Coronary artery (tissue), 2 donors: ENCODE data around the gene NEDD8.

Source experiments
- DNase-seq: peaks from one replicate; pipeline ENCODE4 v3.0.0-alpha.2; 2017; ENCODE audit warnings: low spot score
- H3K27ac ChIP-seq, 2 donors: fragments of 200-600 bp; sonication (generic); one replicate each; pipeline ENCODE4 v1.5.1; 2016 to 2019
- H3K4me3 ChIP-seq: fragments of 200-600 bp; sonication (generic); 2 replicates; pipeline ENCODE4 v1.5.1; 2016; ENCODE audit warnings: mild to moderate bottlenecking, moderate library complexity
- TF ChIP-seq, protein P1 (sequence below): fragments of 200-600 bp; sonication (generic); IDR thresholded peaks from one replicate; pipeline ENCODE4 v1.5.1; 2019; ENCODE audit warnings: antibody characterized with exemption

Gene NEDD8

DNA sequence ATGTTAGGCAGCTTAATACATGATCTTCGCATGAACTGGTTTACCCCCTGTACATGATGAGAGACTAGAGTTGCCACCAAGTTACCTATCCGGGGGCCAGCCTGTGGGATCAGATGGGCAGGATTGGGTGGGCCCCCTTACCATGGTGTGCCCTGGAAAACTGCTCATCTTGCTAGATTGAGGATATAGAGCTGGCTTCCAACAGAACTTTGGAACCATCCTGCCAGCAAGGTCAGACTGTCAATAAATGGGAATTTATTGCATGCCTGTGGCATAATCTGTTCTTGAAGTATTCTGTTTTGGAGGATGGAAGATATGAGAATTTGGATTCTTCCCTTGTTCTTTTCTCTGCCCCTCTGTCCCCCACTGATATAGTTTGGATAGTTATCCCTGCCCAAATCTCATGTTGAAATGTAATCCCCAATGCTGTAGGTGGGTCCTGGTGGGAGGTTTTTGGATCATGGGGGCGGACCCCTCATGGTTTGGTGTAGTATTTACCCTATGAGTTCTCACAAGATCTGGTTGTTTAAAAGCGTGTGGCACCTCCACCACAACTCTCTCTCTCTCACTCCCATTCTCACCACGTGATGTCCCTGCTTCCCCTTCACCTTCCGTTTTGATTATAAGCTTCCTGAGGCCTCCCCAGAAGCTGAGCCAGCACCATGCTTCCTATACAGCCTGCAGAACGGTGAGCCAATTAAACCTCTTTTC, 33.2 kb downstream of the NEDD8 start:
- DNase-seq, result no peak
- Histone ChIP-seq H3K27ac (no peak overlapping the region), H3K4me3 (no peak overlapping the region)
- TF ChIP-seq, protein P1, sequence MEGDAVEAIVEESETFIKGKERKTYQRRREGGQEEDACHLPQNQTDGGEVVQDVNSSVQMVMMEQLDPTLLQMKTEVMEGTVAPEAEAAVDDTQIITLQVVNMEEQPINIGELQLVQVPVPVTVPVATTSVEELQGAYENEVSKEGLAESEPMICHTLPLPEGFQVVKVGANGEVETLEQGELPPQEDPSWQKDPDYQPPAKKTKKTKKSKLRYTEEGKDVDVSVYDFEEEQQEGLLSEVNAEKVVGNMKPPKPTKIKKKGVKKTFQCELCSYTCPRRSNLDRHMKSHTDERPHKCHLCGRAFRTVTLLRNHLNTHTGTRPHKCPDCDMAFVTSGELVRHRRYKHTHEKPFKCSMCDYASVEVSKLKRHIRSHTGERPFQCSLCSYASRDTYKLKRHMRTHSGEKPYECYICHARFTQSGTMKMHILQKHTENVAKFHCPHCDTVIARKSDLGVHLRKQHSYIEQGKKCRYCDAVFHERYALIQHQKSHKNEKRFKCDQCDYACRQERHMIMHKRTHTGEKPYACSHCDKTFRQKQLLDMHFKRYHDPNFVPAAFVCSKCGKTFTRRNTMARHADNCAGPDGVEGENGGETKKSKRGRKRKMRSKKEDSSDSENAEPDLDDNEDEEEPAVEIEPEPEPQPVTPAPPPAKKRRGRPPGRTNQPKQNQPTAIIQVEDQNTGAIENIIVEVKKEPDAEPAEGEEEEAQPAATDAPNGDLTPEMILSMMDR, result no peak

DNA sequence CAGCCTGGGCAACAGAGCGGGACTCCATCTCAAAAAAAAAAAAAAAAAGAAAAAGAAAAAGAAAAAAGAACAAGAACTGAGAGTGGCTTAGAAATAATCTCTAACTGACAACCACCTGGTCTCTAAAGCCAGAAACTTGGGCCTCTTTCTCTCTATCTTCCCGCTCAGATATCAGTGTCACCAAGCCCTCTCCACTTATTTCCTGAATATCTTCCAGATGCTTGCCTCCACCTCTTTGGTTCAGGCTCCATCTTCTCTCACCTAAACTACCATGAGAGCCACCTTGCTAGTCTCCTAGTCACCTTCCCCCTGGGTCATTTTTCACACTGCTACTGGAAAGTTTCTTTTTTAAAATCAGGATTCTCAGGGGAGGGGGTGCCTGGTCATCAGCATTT, 35.1 kb downstream of the NEDD8 start:
- TF ChIP-seq, protein P1, result no peak
- H3K4me3 ChIP-seq, result no peak overlapping the region
- no peak overlapping the region for H3K27ac ChIP-seq
- no peak for DNase-seq

DNA sequence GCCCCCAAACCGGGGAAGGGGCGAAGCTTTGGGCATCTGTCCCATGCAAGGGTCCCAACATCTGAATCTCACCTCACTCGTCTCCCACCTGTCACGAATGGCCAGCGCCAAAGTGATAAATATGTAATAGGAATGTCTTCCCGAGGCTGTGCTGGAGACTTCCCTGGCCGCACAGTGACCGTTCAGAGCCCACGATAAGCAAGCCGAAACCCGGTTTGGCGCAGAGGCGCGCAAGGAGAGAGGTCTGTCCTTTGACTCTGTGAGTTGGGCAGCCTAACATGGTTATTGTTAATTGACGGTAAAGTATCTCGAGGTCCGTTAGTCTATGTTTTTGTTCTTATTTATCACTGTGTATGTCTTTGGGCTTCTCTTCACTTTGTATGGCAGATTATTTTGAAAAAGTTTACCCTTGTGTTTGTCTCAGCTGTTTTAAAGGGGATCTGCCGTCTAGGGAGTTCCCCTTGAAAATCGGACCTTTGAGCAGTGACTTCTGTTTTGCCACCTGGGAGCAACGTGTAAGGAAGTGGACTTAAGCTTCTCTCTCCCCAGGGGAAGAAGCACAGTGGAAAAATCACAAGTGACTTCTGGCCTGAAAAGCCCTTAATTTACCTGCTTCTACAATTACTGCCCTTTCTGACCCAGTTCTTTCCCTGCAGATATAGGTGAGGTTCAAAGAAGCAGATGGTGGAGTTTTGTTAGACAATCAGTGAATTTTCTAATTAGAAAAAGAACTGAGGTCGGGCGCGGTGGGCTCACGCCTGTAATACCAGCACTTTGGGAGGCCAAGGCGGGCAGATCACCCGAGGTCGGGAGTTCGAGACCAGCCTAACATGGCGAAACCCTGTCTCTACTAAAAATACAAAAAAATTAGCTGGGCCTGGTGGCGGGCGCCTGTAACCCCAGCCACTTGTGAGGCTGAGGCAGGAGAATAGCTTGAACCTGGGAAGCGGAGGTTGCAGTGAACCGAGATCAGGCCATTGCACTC, 35.8 kb downstream of the NEDD8 start:
- no peak for DNase-seq
- TF ChIP-seq, protein P1, result no peak
- peak overlapping the region; percentile 89 for H3K4me3 ChIP-seq

DNA sequence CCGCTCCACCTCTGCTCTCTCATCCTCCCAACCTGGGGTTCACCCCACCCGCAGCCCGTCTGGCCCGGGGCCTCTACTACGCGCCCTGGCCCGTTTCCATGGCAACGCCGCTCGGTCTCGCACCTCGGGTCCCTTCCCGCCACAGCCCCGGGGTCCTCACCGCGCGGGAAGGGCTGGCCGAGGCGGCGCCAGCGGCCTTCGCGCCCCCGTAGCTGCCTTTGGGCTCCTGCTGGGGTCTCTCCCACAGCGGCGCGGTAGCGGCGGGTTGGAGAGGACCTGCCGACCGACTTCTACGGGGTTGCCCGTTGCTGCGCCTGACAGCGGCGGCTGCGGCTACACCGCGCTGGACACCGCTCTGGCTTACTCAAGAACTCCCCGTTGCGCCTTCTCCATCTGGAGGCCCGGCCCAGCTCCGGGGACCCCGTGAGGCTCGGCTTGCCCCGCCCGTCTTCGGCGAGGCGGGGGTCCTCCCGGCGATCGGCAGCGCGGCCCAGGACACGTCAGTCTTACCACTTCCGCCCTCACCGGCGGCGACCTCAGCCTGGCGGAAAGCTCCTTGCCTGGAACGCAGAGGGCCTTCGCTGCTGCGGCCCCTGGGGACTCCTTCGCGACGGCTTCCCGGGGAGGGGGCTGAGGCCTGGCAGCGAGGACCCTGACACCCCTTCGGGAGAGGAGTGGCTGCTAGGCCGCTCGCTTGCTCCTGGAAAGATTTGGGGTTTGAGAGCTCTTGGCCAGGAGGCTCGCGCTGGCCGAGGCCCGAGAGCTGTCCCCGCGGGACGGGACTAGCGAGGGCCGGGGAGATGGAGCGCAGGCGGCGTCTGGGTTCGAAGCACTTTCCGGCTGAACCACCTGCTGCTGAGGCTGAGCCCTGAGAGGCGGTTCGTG, 36.7 kb downstream of the NEDD8 start, which contains the start of gene TM9SF1:
Gene TM9SF1 (minus strand): TSS at position 256 of the 885 bp plus-strand sequence. CDS start 422 bp downstream, outside the sequence.
- peak within 1 kb of the TSS; percentile 89 for H3K4me3 ChIP-seq
- DNase-seq, result peak; percentile 93
- TF ChIP-seq, protein P1, result no peak
- H3K27ac ChIP-seq, result peak within 1 kb of the TSS; percentile 96

More for the DNA sequence above, 35.8 kb downstream of the NEDD8 start:
- peak overlapping the region; percentile 96 for H3K27ac ChIP-seq

DNA sequence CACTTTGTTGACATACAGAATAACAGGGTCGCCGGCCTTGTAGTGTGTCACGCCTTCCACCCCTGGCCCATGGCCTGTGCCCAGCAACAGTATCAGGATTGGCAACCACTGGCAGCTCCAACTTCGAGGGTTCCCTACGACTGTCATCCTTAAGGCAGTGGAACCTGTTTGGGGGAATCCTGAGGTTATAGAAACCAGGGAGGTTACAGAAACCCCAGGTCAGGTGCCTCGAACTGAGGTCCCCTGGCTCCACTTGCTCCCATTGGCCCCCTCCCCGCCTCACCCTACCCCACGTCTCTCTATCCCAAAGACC, 37.3 kb downstream of the NEDD8 start:
- peak overlapping the region; percentile 89 for H3K4me3 ChIP-seq

More for the DNA sequence above, 37.3 kb downstream of the NEDD8 start:
- DNase-seq, result no peak
- peak overlapping the region; percentile 96 for H3K27ac ChIP-seq
- TF ChIP-seq, protein P1, result no peak
